HPDE6-E6E7 (cell line): ENCODE results near the gene OSTM1.

ENCODE experiments used
- DNase-seq: peaks from one replicate; pipeline ENCODE4 v3.0.0; 2011; ENCODE audit warnings: missing footprints; ENCODE audit errors: extremely low spot score

The OSTM1 gene

DNA sequence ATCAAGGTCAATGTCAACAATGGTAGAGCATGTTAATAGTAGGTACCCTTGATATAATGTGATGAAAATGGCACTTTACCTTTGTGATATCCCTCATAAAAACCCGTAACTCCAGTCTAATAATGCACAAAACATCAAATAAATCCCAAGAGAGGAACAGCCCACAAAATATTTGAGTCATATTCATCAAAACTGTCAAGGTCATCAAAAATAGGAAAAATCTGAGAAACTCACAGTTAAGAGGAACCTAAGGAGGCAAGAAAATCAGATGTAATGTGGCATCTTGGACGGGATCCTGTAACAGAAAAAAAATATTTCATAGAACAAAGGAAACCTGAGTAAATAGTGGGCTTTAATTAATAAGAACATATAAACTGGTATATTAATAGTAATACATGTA is 25.5 kb upstream of the OSTM1 start:
- no peak for DNase-seq

DNA sequence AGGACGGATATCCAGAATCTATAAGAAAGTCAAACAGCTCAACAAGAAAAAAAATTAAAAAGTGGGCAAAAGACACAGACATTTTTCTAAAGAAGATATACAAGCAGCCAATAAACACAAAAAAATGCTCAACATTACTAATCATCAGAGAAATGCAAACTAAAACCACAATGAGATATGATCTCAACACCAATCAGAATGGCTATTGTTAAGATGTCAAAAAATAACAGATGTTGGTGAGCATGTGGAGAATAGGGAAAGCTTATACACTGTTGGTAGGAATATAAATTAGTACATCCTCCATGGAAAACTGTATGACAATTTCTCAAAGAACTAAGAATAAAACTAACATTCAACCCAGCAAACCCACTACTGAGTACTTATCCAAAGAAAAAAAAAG is 23.3 kb upstream of the OSTM1 start:
- DNase-seq = no peak

GRCh38 chr6:108093781-108094300 is 19.3 kb upstream of the OSTM1 start:
- no peak for DNase-seq

DNA sequence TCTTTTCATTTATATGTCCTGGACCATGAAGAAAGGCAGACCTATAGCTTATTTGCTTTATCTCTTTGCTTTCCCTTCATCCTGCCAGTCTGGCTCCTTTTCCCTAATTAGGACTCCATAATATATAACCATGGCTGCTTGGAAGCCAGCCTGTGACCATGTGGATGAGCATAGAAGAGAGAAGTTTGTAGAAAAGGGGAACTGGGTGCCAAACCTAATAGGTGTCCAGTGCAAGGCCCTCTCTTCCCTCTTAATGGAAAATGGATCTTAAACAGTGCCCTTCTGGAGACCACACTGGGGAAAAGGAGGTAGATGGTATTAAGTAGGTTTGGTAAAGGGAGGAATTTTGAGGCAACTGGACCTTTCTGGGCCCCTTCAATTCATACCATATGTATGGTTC is 16.7 kb upstream of the OSTM1 start:
- DNase-seq = no peak

DNA sequence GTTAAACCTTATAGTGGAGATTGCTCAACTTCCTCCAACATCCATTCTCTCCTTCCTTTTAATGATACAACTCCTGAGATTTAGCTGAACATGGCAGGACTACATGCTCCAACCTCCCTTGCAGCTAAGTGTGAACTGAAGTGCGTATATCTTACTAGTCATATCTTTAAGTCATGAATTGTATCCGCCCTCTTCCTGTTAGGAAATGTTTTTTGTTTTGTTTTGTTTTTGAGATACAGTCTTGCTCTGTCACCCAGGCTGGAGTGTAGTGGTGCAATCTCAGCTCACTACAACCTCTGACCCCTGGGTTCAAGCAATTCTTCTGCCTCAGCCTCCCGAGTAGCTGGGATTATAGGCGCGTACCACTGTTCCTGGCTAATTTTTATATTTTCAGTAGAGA is 8.8 kb upstream of the OSTM1 start:
- DNase-seq = no peak

DNA sequence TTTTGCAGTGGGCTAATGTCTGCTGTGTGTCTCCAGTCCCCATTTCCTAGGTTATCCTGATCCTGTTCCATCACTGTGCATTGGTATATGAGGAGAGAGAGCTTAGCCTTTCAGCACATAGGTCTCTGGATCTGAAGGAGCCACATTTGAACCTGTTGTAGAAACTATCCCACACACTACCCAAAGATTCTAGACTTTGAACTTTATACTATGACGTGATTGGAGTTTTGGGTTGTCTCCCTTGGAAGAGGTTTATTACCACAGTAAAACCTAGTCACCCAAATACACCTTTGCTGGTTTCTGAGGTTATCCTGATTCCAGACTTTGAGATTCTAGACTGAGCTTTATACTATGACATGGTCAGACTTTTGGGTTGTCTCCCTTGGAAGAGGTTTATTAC is 8.0 kb upstream of the OSTM1 start:
- DNase-seq = no peak

DNA sequence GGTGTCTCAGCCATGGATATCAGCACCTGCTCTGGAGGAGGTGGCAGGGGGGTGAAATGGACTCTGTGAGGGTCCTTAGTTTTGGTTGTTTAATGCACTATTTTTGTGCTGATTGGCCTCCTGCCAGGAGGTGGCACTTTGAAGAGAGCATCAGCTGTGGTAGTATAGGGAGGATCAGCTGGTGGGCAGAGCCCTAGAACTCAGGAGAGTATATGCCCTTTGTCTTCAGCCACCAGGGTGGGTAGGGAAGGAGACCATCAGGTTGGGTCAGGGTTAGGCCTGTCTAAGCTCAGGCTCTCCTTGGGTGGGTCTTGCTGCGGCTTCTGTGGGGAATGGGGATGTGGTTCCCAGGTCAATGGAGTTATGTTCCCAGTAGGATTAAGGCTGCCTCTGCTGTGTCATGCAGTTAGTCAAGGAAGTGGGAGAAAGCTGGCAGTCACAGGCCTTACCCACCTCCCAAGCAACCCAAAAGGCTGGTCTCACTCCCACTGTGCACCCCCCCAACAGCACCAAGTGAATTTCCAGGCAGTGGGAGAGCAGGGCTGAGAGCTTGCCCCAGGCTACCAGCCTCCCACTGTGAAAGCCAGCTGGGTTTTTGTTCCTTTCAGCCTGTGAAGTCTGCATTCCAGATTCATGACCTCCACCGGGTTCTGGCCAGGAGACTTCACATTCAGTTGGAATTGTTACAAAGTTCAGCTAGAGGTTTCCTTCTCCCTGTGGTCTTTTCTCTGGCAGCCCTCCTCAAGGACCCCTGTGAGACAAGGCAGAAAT is 5.7 kb upstream of the OSTM1 start:
- DNase-seq = no peak

DNA sequence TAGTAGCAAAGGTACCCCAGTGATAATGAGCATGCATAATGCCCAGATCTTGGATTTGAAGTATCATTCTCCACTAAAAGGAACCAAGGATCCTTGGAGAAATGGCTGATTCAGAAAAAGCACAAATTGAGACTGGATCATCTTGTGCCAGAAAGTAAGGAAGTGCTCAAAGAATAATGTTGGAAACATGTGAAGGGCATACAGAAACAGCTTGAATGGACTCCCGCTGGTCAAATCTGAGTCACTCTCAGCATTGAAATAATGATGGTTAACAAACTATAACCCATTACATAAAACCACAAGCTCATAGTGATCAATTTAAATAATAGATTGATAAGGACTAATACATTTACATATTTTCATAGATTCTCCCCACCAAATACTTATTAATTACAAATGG is 3.6 kb upstream of the OSTM1 start:
- no peak for DNase-seq

DNA sequence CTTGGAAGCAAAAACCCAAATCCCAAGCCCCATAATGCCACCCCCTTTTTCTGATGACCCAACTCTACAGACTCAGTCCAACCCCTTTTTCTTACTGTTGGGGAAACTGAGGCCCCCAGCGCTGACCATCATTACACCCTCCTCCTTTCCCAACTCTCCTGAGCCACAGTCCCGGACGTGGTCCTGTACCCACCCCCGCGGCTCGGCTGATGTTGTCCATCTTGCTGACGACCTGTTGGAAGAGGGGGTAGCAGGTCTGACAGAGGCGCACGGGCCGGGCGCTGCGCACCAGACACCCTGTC is 533 bp downstream of the OSTM1 start:
- DNase-seq = peak; percentile 56

DNA sequence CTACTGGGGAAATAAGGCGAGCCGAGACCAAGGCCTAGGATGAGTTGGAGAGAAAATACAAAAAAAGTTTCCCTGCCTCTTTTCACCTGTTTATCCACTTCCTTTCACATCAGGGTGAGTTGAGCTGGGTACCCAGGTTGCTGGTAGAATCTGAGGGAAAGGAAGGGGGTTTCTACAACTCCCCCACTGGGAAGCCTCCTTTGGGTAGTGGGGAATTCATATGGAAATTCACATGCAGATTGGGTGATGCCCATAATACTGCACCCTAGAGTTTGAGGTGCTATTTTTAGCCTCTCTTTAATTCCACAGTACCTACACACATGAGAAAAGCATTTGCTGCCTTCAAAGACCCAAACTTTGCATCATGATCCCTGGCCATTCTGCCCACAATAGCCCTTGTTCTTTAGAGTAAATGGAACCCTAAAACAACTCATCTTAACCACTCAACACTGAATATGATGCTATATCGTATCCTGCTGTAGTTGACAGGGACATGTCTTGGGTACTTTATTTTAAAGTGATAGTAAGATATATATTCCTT is 2.7 kb downstream of the OSTM1 start:
- DNase-seq = no peak

DNA sequence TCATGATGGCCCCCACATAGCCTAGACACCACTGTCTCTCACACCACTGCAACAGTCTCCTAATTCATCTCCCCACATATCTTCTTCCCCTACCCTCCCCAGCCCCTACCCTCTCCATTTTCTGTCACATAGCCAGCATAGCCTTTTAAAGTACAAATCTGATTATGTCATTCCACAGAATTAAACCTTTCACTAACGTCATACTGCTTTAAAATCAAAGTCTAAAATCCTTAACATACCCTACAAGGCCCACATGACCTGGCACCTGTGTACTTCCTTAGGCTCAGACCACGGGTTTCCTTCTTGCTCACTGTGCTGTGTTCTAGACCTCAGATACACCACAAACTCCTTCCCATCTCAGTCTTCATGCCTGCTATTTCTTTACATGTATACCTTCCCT is 5.9 kb downstream of the OSTM1 start:
- no peak for DNase-seq

DNA sequence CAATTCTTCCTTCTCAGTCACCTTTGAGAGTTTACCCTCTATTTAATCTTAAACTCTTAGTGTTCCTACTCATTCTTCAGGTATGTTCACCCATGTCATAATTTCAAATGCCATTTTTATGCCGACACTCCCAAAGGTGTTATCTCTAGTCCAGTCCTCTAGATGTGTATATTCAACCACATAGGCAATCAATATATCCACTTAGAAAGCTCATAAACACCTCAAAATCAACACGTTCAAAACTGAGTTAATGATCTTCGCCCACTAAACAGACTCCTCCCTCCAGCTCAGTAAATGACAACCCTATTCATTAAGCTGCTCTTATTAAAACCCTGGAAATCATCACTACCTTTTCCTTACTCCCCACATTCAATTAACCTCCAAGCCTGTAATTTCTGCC is 6.4 kb downstream of the OSTM1 start:
- no peak for DNase-seq

DNA sequence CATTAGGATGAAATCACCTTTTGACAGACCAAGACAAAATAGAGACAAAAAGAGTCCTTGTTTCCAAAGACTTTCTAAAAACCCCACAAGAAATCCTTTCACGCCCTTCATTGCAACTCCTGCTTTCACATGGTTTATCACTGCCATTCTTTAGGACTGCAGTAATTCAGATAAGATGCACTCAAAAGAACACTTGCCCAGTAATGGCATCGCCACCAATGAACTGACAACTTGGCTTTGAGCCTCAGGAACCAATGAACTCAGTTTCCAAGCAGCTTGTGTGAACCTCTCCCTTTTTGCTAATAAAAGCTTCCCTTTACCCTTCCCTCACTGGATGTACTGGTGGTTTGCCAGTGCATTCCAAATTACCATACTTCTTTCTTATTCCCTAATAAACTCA is 21.8 kb downstream of the OSTM1 start:
- DNase-seq = no peak

GRCh38 chr6:108051481-108051880 is 23.1 kb downstream of the OSTM1 start:
- no peak for DNase-seq

GRCh38 chr6:108039681-108040080 is 34.9 kb downstream of the OSTM1 start:
- no peak for DNase-seq

DNA sequence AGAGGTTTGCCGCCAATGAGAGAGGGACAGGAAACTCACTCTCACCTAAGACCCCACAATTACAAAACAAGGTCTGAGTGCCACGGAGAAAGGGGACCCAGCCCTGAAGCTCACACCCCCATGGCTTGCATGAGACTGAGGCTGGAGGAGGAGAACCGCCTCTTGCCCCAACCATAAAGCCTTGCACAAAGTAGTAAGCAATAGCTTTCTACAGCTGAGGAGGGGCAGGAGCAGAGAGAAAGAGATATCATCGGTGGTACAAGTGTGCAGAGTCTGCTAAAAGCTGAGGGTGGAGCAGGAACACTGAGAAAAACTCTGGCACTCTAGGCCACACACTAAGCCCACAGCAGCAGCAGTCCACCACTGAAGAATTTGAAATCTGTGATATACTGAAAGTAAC is 37.7 kb downstream of the OSTM1 start:
- no peak for DNase-seq

DNA sequence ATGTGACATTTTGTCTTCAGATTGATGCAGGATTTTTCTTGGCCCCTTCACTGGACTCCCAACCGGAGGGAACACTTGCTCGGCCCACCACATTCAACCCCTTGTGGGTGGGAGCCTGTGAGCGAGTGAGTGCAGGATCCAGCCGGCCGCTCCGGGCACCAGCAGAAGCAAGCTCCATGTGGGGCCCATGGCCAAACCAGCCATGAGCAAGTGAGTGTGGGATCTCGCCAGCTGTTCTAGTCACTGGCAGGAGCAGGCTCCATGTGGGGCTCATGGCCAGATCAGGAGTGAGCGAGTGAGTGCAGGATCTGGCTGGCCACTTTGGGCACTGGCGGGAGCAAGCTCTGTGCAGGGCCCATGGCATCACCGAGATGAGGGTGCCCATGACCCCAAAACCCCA is 42.6 kb downstream of the OSTM1 start:
- no peak for DNase-seq

DNA sequence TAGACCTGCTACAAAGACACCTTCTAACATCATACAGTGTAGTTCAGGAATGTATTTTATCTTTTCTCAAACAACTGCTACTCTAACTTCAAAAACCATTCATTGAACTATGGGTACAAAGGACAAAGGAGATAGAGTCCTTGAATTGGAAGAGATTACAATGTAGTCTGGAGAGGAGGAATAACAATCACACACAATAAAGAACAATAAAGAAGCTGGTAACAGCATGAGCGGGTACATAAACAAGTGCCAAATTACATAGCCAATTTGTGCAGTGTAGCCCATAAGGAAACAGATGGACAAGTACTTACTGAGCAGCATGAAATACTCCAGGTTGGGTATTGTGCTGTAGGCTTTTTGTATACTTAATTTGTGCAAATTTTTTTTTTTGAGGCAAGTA is 44.3 kb downstream of the OSTM1 start:
- no peak for DNase-seq

DNA sequence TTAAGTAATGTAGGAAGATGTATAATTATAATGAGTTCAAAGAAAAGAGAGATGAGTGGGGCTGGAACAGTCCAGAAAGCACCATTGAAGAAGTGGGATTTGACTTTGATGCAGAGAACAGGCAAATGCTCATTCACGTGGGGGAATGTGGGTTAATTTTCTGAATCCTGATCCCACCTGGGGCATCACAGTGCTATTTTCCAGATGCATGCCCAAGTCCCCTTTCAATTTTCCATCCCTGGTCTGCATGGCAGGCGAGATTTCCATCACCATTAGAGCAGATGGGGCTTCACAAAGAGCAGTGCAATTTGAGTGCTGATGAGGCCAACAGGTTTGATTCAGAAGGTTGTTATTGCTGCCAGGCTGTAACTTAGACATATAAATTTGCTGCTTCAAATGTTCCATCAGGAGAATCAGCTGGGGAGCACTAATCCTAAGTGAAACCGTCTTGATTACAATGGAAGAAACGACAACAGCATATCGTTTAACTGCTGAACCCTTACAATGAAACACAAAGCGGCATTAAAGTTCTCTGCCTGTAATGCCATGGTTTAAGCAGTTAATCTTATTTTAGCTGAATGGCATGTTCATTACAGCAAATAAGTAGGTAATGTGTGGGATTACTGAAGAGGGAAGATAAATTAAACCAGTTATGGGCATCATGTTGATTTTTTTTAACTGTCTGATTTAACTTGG is 45.2 kb downstream of the OSTM1 start:
- DNase-seq = no peak

DNA sequence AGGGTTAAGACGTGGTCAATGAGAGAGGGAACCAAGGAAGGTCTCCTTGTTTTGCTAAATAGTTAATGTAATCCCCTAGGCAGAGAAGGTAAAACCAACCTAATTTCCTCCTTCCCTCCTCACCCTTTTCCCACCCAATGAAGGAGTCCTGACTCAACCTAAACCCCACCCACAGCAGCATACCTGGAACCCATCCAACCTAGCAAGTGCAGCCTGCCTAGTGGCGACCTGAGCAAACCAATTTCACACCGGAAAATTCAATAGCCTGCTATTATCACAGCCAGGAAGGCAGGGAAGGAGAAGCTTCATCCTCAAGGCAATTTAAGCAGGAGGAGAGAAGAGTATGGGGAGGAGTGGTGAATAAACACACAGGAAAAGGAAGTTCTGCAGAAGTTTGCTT is 46.9 kb downstream of the OSTM1 start:
- peak; percentile 25 for DNase-seq

- DNase-seq = no peak
These were observed 47.5 kb downstream of the OSTM1 start for GRCh38 chr6:108027056-108027455.

- DNase-seq = no peak
These were observed 50.0 kb downstream of the OSTM1 start for GRCh38 chr6:108024427-108025073.
